IMR-90 (cell line): ENCODE results near the gene CDYL2. TPM values are rescaled to one million over a fixed set of nuclear protein-coding genes. Genes with fewer than 3 reads are reported as not detected.

ENCODE experiments used
- ATAC-seq: fragments of 200-7000 bp; cut with Tn5 transposase; 2 replicates; pipeline ENCODE4 v1.9.1; 2020; ENCODE audit warnings: low read depth, mild to moderate bottlenecking, moderate library complexity
- BruUV-seq: library from RNA; stranded (reverse); fragments of 400-500 nt; replicated peaks from 2 replicates; lab custom pipeline; 2021; lab: Mats Ljungman, UMichigan
- CTCF ChIA-PET: fragments of 300-600 bp; formaldehyde crosslinking; extraction: SDS; loops from one replicate; lab custom pipeline; 2021; ENCODE audit warnings: antibody characterized with exemption; lab: Yijun Ruan, JAX
- POLR2A ChIA-PET: fragments of 300-600 bp; sonication (Branson Sonifier 250); formaldehyde crosslinking; loops from one replicate; lab custom pipeline; 2022; ENCODE audit warnings: antibody characterized with exemption; ENCODE audit not compliant: unreplicated experiment; lab: Charles Lee
- DNase-seq: peaks from one replicate; pipeline ENCODE4 v3.0.0; 2013
- H2AFZ ChIP-seq: replicated peaks from 2 replicates; pipeline ENCODE3; 2013; ENCODE audit warnings: low read length, mild to moderate bottlenecking; ENCODE audit not compliant: poor library complexity
- H2AK5ac ChIP-seq: 2 replicates; pipeline ENCODE4 v1.6.1; 2013; ENCODE audit warnings: low read depth, low read length, inconsistent platforms
- H2AK9ac ChIP-seq: replicated peaks from 2 replicates; pipeline ENCODE3; 2013; ENCODE audit warnings: mild to moderate bottlenecking, low read depth, low read length, moderate library complexity; ENCODE audit not compliant: poor library complexity
- H2BK120ac ChIP-seq: 2 replicates; pipeline ENCODE4 v1.6.1; 2013; ENCODE audit warnings: low read depth, low read length, inconsistent platforms
- H2BK15ac ChIP-seq: 3 replicates; pipeline ENCODE4 v1.6.1; 2013; ENCODE audit warnings: low read depth, low read length, inconsistent platforms
- H2BK20ac ChIP-seq: 2 replicates; pipeline ENCODE4 v1.6.1; 2013; ENCODE audit warnings: low read depth, mild to moderate bottlenecking, inconsistent platforms, low read length, moderate library complexity
- H2BK5ac ChIP-seq: 2 replicates; pipeline ENCODE4 v1.6.1; 2013; ENCODE audit warnings: mild to moderate bottlenecking, low read depth, low read length, inconsistent platforms; ENCODE audit not compliant: poor library complexity, severe bottlenecking
- H3K14ac ChIP-seq: replicated peaks from 2 replicates; pipeline ENCODE4 v1.6.1; 2013; ENCODE audit warnings: low read depth, low read length, inconsistent platforms
- H3K18ac ChIP-seq: 2 replicates; pipeline ENCODE4 v1.6.1; 2013; ENCODE audit warnings: low read depth, low read length, control low read depth
- H3K23ac ChIP-seq: 2 replicates; pipeline ENCODE4 v1.6.1; 2013; ENCODE audit warnings: low read depth, low read length, inconsistent platforms
- H3K27ac ChIP-seq: 2 replicates; pipeline ENCODE4 v1.5.1; 2013; ENCODE audit warnings: mild to moderate bottlenecking, control low read depth, low read length; ENCODE audit not compliant: insufficient read depth
- H3K27me3 ChIP-seq: 2 replicates; pipeline ENCODE4 v1.6.1; 2013; ENCODE audit warnings: low read length; ENCODE audit not compliant: control insufficient read depth, insufficient read depth
- H3K36me3 ChIP-seq: 2 replicates; pipeline ENCODE4 v1.6.1; 2013; ENCODE audit warnings: low read length, mixed read lengths; ENCODE audit not compliant: control insufficient read depth, insufficient read depth
- H3K4ac ChIP-seq: 2 replicates; pipeline ENCODE4 v1.6.1; 2013; ENCODE audit warnings: low read depth, low read length, inconsistent platforms
- H3K4me1 ChIP-seq: 2 replicates; pipeline ENCODE4 v1.6.1; 2013; ENCODE audit warnings: low read length, mixed read lengths; ENCODE audit not compliant: control insufficient read depth, insufficient read depth
- H3K4me2 ChIP-seq: 2 replicates; pipeline ENCODE4 v1.6.1; 2013; ENCODE audit warnings: low read depth, mild to moderate bottlenecking, control low read depth, low read length, moderate library complexity
- H3K4me3 ChIP-seq: 2 replicates; pipeline ENCODE4 v1.5.1; 2013; ENCODE audit warnings: low read depth, mild to moderate bottlenecking, control low read depth, low read length, moderate library complexity; ENCODE audit not compliant: insufficient read depth
- H3K56ac ChIP-seq: 2 replicates; pipeline ENCODE4 v1.6.1; 2013; ENCODE audit warnings: low read length, inconsistent platforms; ENCODE audit not compliant: insufficient read depth; ENCODE audit errors: extremely low read depth
- H3K79me1 ChIP-seq, 2 experiments: 2 replicates each; pipeline ENCODE4 v1.6.1; 2013; ENCODE audit warnings: low read length in 2 of 2, inconsistent platforms in 1 of 2, low read depth in 1 of 2
- H3K9ac ChIP-seq: 2 replicates; pipeline ENCODE4 v1.6.1; 2013; ENCODE audit warnings: low read depth, low read length, control low read depth
- H3K9me1 ChIP-seq: 2 replicates; pipeline ENCODE4 v1.6.1; 2013; ENCODE audit warnings: low read length, inconsistent platforms; ENCODE audit not compliant: insufficient read depth
- H3K9me3 ChIP-seq: 2 replicates; pipeline ENCODE4 v1.6.1; 2013; ENCODE audit warnings: low read length; ENCODE audit not compliant: control insufficient read depth, insufficient read depth
- H4K20me1 ChIP-seq: 2 replicates; pipeline ENCODE4 v1.6.1; 2013; ENCODE audit warnings: low read length, inconsistent platforms; ENCODE audit not compliant: insufficient read depth
- H4K5ac ChIP-seq: 2 replicates; pipeline ENCODE4 v1.6.1; 2013; ENCODE audit warnings: mild to moderate bottlenecking, low read depth, low read length, control low read depth
- H4K8ac ChIP-seq, 2 experiments: 2 replicates each; pipeline ENCODE4 v1.6.1; 2013; ENCODE audit warnings: low read depth in 2 of 2, low read length in 2 of 2, control low read depth in 1 of 2, inconsistent platforms in 1 of 2
- H4K91ac ChIP-seq: 2 replicates; pipeline ENCODE4 v1.6.1; 2013; ENCODE audit warnings: low read depth, low read length, inconsistent platforms; ENCODE audit not compliant: insufficient read depth
- BHLHE40 ChIP-seq: fragments of 150-350 bp; IDR thresholded peaks from 2 replicates; pipeline ENCODE4 v1.6.1; 2016; ENCODE audit warnings: mild to moderate bottlenecking, low read depth, low read length
- CEBPB ChIP-seq: IDR thresholded peaks from 2 replicates; pipeline ENCODE4 v1.6.1; 2012; ENCODE audit warnings: low read depth, low read length, improper control_type of control experiment
- CHD1 ChIP-seq: IDR thresholded peaks from 2 replicates; pipeline ENCODE4 v1.6.1; 2012; ENCODE audit warnings: low read depth, low read length, improper control_type of control experiment
- CTCF ChIP-seq: conservative IDR thresholded peaks from 2 replicates; pipeline ENCODE4 v1.5.1; 2012; ENCODE audit warnings: mild to moderate bottlenecking, low read depth, low read length, improper control_type of control experiment
- ELK1 ChIP-seq: fragments of 150-350 bp; IDR thresholded peaks from 2 replicates; pipeline ENCODE4 v1.6.1; 2016; ENCODE audit warnings: low read depth, mild to moderate bottlenecking, low read length, moderate library complexity, borderline replicate concordance
- FOS ChIP-seq: fragments of 150-350 bp; IDR thresholded peaks from 2 replicates; pipeline ENCODE4 v1.6.1; 2016; ENCODE audit warnings: low read depth, low read length
- MAFK ChIP-seq: IDR thresholded peaks from 2 replicates; pipeline ENCODE4 v1.6.1; 2012; ENCODE audit warnings: low read depth, low read length, improper control_type of control experiment
- MAZ ChIP-seq: IDR thresholded peaks from 2 replicates; pipeline ENCODE4 v1.6.1; 2012; ENCODE audit warnings: low read depth, mild to moderate bottlenecking, low read length, improper control_type of control experiment, moderate library complexity, borderline replicate concordance
- MXI1 ChIP-seq: IDR thresholded peaks from 2 replicates; pipeline ENCODE4 v1.6.1; 2012; ENCODE audit warnings: low read depth, mild to moderate bottlenecking, low read length, moderate library complexity, borderline replicate concordance
- NFE2L2 ChIP-seq: fragments of 150-350 bp; IDR thresholded peaks from 2 replicates; pipeline ENCODE4 v1.6.1; 2016; ENCODE audit warnings: low read depth, mild to moderate bottlenecking, low read length
- POLR2A ChIP-seq: IDR thresholded peaks from 2 replicates; pipeline ENCODE4 v1.6.1; 2012; ENCODE audit warnings: mild to moderate bottlenecking, low read depth, low read length
- RAD21 ChIP-seq: IDR thresholded peaks from 2 replicates; pipeline ENCODE4 v1.6.1; 2012; ENCODE audit warnings: low read length, improper control_type of control experiment
- RCOR1 ChIP-seq: IDR thresholded peaks from 2 replicates; pipeline ENCODE4 v1.6.1; 2012; ENCODE audit warnings: mild to moderate bottlenecking, low read length, improper control_type of control experiment; ENCODE audit not compliant: insufficient replicate concordance
- RFX5 ChIP-seq: IDR thresholded peaks from 2 replicates; pipeline ENCODE4 v1.8.0; 2012; ENCODE audit warnings: low read depth, mild to moderate bottlenecking, low read length, moderate library complexity
- SMC3 ChIP-seq: fragments of 150-350 bp; IDR thresholded peaks from 2 replicates; pipeline ENCODE4 v1.6.1; 2016; ENCODE audit warnings: low read depth, mild to moderate bottlenecking, antibody characterized with exemption, low read length, moderate library complexity
- WGBS, 2 experiments: methylation state at CpG; one replicate each; pipeline versions ENCODE4 v1.1.5 to v1.1.7; 2013; ENCODE audit warnings: missing lambda C conversion rate in 2 of 2; ENCODE audit not compliant: insufficient read length in 1 of 2; ENCODE audit errors: extremely low coverage in 2 of 2; 5-methylcytosine and 5-hydroxymethylcytosine counted together
- dilution Hi-C: fragments of 300-500 bp; cut with HindIII; formaldehyde crosslinking; loops from one replicate; pipeline ENCODE4 v1.14.3; 2018; ENCODE audit warnings: low sequenced_read_pairs; ENCODE audit not compliant: unreplicated experiment
- in situ Hi-C: fragments of 300-500 bp; cut with MboI; formaldehyde crosslinking; loops from 3 replicates; pipeline ENCODE4 v1.14.3; 2019; ENCODE audit warnings: low sequenced_read_pairs, inconsistent platforms, mixed read lengths
- intact Hi-C: fragments of 100-400 bp; cut with micrococcal nuclease; formaldehyde crosslinking; loops from 2 replicates; pipeline ENCODE4 v1.10.0; 2022
- polyA plus RNA-seq, 3 experiments: library from polyadenylated mRNA; depleted of rRNA; stranded (reverse); fragments of >200 nt; gene quantifications; 2 replicates each; pipeline ENCODE4 v1.2.3, GENCODE V29; 2012; ENCODE audit warnings: low replicate concordance in 1 of 3
- total RNA-seq: library from RNA; depleted of rRNA; stranded (reverse); fragments of >200 nt; gene quantifications from 2 replicates; pipeline ENCODE4 v1.2.3, GENCODE V29; 2012
- TF ChIP-seq, protein P1 (sequence below): fragments of 150-350 bp; IDR thresholded peaks from 2 replicates; pipeline ENCODE4 v1.6.1; 2017; ENCODE audit warnings: mild to moderate bottlenecking, antibody characterized with exemption, low read length, low read depth

The CDYL2 gene
- total and polyA plus RNA-seq, 2 of the 4 experiments (the other 2 are of a cell fraction), result 1.2 to 3.9 TPM

DNA sequence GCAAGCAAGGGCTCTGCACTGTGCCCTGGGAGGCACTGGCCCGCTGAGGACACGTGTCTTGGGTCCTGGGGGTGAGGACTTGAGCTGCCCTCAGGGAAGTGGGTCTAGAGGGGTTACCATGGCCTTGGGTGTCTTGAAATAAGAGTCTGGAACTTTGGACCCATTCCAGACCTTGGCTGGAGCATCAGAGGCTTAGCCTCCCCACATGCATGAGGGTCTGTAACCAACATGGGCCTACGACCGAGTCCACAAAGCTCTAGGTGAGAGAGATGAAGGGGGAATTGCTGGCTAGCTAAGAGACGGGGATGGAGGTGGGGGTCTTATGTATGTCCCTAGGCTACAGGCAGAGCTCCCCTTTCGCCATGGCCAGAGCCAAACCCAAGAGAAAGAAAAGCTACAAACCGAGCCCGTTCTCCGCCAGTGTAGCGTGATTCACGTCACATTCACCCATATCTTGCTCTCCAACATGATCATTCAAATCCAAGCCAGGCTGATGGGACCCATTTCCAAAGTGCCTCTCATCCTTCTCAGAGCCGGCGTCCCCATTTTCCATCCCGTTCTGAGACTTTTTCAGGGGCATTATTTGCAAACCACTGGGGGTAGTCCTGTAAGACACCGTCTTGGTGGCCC, 120.1 kb downstream of the CDYL2 start:
- Histone ChIP-seq H3K9me3 (peaks cover 1% of the 10 kb centered on the region; the same call in 1 of the 2 replicates), H3K79me1 (peaks cover 0 to 30% of the 10 kb centered on the region in 2 experiments; a peak in 2 of 4 replicates), H4K5ac (no peak overlapping the region), H3K27ac (no peak overlapping the region), H2BK120ac (no peak overlapping the region), H3K4me2 (no peak overlapping the region), H2AK5ac (no peak overlapping the region), H3K9me1 (peaks cover 11% of the 10 kb centered on the region), H2BK15ac (no peak overlapping the region), H3K4me3 (no peak overlapping the region), H4K20me1 (peaks cover 10% of the 10 kb centered on the region; the same call in 1 of the 2 replicates), H3K4ac (no peak overlapping the region), H2AFZ (no peak overlapping the region), H3K27me3 (no peaks in the 10 kb centered on the region), H3K14ac (no peak overlapping the region), H2BK20ac (no peak overlapping the region), H3K56ac (no peak overlapping the region), H3K23ac (no peak overlapping the region), H3K9ac (no peak overlapping the region), H4K8ac (no peak overlapping the region), H2AK9ac (no peak overlapping the region), H3K36me3 (no peaks in the 10 kb centered on the region), H3K18ac (no peak overlapping the region), H3K4me1 (peaks cover 6% of the 10 kb centered on the region; the same call in 1 of the 2 replicates), H4K91ac (no peak overlapping the region), H2BK5ac (no peak overlapping the region)
- CTCF ChIA-PET, result no interaction called here
- DNase-seq (no peak), ATAC-seq (no peak)
- dilution Hi-C loops (no loop called here), intact Hi-C loops (loop anchor here (5.0 kb wide), 1 partner anchor 142 kb away; the partner anchor contains the start of gene DYNLRB2), in situ Hi-C loops (no loop called here)
- POLR2A ChIA-PET, result no interaction called here
- BruUV-seq, result no TSS peak
- TF ChIP-seq MAZ (no peak), SMC3 (no peak), ELK1 (no peak), CHD1 (no peak), RAD21 (no peak), CEBPB (no peak), MXI1 (no peak), BHLHE40 (no peak), NFE2L2 (no peak), POLR2A (no peak), RCOR1 (no peak), CTCF (no peak), FOS (no peak), RFX5 (no peak), MAFK (no peak)
- TF ChIP-seq, protein P1, sequence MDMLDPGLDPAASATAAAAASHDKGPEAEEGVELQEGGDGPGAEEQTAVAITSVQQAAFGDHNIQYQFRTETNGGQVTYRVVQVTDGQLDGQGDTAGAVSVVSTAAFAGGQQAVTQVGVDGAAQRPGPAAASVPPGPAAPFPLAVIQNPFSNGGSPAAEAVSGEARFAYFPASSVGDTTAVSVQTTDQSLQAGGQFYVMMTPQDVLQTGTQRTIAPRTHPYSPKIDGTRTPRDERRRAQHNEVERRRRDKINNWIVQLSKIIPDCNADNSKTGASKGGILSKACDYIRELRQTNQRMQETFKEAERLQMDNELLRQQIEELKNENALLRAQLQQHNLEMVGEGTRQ, result no peak
- whole genome bisulfite sequencing, 2 experiments, result 90% methylated on average over 2 of the region's 15 CpGs; no CpG with 5 or more reads in 1 of the 2 experiments
